GM18511 (cell line): ENCODE results near the gene FAM216B.
"Not testable (repeated sequence)": the region's sequence is repeated elsewhere in the genome, so short reads cannot be mapped to it uniquely, and the experiment has no call there.

ENCODE experiments used
- ATAC-seq: cut with Tn5 transposase; IDR thresholded peaks from one replicate; pipeline ENCODE4 v1.9.1; 2021; ENCODE audit warnings: mild to moderate bottlenecking, moderate library complexity; ENCODE audit not compliant: unreplicated experiment

FAM216B gene

GRCh38 chr13:42780044-42780443, 1.3 kb upstream of the FAM216B start:
- ATAC-seq, result no peak

- no peak for ATAC-seq
Observed at GRCh38 chr13:42786715-42787114, 5.3 kb downstream of the FAM216B start.

GRCh38 chr13:42788601-42789000, 7.2 kb downstream of the FAM216B start:
- ATAC-seq, result no peak

- no peak for ATAC-seq
Observed at GRCh38 chr13:42792154-42792553, 10.8 kb downstream of the FAM216B start.

GRCh38 chr13:42794577-42795275, 13.3 kb downstream of the FAM216B start:
- ATAC-seq, result no peak

GRCh38 chr13:42795666-42796065, 14.3 kb downstream of the FAM216B start:
- ATAC-seq, result no peak

GRCh38 chr13:42796747-42797356, 15.5 kb downstream of the FAM216B start:
- no peak for ATAC-seq

- no peak for ATAC-seq
Observed at GRCh38 chr13:42798118-42798517, 16.7 kb downstream of the FAM216B start.

- no peak for ATAC-seq
Observed at GRCh38 chr13:42800109-42800643, 18.8 kb downstream of the FAM216B start.

- ATAC-seq, result no peak
Observed at GRCh38 chr13:42803563-42804204, 22.3 kb downstream of the FAM216B start.

- ATAC-seq, result no peak
Observed at GRCh38 chr13:42804244-42804874, 23.0 kb downstream of the FAM216B start.

- no peak for ATAC-seq
Observed at GRCh38 chr13:42807241-42807640, 25.9 kb downstream of the FAM216B start.

- ATAC-seq, result no peak
Observed at GRCh38 chr13:42807866-42808265, 26.5 kb downstream of the FAM216B start.

- ATAC-seq, result no peak
Observed at GRCh38 chr13:42808341-42808940, 27.1 kb downstream of the FAM216B start.

- no peak for ATAC-seq
Observed at GRCh38 chr13:42812316-42812715, 30.9 kb downstream of the FAM216B start.

GRCh38 chr13:42814868-42815267, 33.5 kb downstream of the FAM216B start:
- ATAC-seq, result no peak

- no peak for ATAC-seq
Observed at GRCh38 chr13:42815681-42816080, 34.3 kb downstream of the FAM216B start.

GRCh38 chr13:42816538-42816937, 35.2 kb downstream of the FAM216B start:
- no peak for ATAC-seq

- ATAC-seq, result not testable (repeated sequence)
Observed at GRCh38 chr13:42819687-42820086, 38.3 kb downstream of the FAM216B start.

- no peak for ATAC-seq
Observed at GRCh38 chr13:42820451-42820850, 39.1 kb downstream of the FAM216B start.

GRCh38 chr13:42821437-42821836, 40.1 kb downstream of the FAM216B start:
- no peak for ATAC-seq
